ENCODE measurements around the gene FAM180A.

- TF ChIP-seq SUZ12 (IDR thresholded peaks at IDR 0.05; ENCODE audit: extremely low read depth, insufficient read depth, insufficient read length): no peak
- no peak for TF ChIP-seq YY1 (IDR thresholded peaks at IDR 0.05; ENCODE audit: insufficient read depth, insufficient read length)
Observed at GRCh38 chr7:135791543-135792362, 43.1 kb upstream of the FAM180A start.
